Measurements from ENCODE around the gene TMEM42. TPM values are rescaled to one million over a fixed set of nuclear protein-coding genes. Genes with fewer than 3 reads are reported as not detected.
"Not testable (repeated sequence)": the region's sequence is repeated elsewhere in the genome, so short reads cannot be mapped to it uniquely, and the experiment has no call there.

TMEM42 gene
- 1 to 10 TPM; 9.3 to 9.7 TPM for total RNA-seq

DNA sequence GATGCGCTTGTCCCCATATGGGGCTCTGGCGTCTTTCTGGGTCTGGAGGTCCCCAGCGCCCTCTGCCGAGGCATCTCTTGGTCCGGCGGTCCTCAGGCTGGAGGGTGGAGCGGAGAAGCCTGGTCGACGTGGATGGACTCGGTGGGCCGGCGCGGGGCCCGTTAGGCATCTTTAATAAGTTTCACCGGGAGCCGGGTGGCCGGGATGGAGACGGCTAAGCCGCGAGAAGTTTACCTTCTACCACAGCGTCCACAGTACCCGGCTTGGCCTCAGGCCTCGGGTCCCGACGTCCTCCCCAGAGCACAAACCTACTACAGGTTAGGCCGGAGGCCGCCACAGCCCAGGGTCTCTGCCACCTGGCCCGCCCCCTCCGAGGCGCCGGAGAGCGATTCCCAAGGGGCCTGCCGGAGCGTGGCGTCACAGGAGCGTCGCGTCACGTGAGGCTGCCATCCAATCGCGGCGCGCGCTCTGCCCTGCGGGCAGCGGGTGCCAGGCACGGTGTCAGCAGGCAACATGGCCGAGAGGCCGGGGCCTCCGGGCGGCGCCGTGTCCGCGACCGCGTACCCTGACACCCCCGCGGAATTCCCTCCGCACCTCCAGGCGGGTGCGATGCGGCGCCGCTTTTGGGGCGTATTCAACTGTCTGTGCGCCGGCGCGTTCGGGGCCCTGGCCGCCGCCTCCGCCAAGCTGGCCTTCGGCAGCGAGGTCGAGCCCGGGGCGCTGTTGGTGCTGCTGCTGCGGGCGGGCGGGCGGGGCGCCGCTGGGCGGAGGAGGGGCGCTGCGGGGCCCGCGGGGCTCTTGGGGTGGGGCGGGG, at the start of gene TMEM42:
TSS of gene TMEM42 (plus strand) at position 501 of the 814 bp plus-strand sequence. CDS start at position 514, 13 bp downstream.
- H3K36me3 Mint-ChIP-seq (ENCODE audit: low read depth) = peaks cover 14% of the 10 kb centered on the region
- H3K4me3 Mint-ChIP-seq = peak within 1 kb of the TSS; percentile 84
- H3K27me3 Mint-ChIP-seq = no peaks in the 10 kb centered on the region
- peak; percentile 88 for DNase-seq
- peak within 1 kb of the TSS; percentile 72 for H3K27ac Mint-ChIP-seq
- H3K9me3 Mint-ChIP-seq = no peaks in the 10 kb centered on the region
- ChIA-PET CTCF (no interaction called here), POLR2A (interaction anchor here (0.9 to 1.0 kb wide), 2 partner anchors 100 to 110 kb away, joined by 3 read pairs; partner anchors contain the start of genes KIAA1143 and KIF15)
- H3K4me1 Mint-ChIP-seq = peaks cover 33% of the 10 kb centered on the region

- DNase-seq = no peak
- CTCF ChIA-PET = no interaction called here
- Mint-ChIP-seq H3K4me3 (no peak overlapping the region), H3K4me1 (no peaks in the 10 kb centered on the region), H3K27ac (no peak overlapping the region), H3K27me3 (no peaks in the 10 kb centered on the region), H3K9me3 (peaks cover 17% of the 10 kb centered on the region), H3K36me3 (ENCODE audit: low read depth) (peaks cover 80% of the 10 kb centered on the region)
- POLR2A ChIA-PET = no interaction called here
Measured at GRCh38 chr3:44814751-44815150, 47.0 kb upstream of the TMEM42 start.

DNA sequence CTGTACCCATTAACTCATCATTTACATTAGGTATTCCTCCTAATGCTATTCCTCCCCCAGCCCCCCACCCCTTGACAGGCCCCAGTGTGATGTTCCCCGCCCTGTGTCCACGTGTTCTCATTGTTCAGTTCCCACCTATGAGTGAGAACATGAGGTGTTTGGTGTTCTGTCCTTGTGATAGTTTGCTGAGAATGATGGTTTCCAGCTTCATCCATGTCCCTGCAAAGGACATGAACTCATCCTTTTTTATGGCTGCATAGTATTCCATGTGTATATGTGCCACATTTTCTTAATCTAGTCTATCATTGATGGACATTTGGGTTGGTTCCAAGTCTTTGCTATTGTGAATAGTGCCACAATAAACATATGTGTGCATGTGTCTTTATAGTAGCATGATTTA, 45.4 kb upstream of the TMEM42 start:
- peaks cover 80% of the 10 kb centered on the region for H3K36me3 Mint-ChIP-seq (ENCODE audit: low read depth)

DNA sequence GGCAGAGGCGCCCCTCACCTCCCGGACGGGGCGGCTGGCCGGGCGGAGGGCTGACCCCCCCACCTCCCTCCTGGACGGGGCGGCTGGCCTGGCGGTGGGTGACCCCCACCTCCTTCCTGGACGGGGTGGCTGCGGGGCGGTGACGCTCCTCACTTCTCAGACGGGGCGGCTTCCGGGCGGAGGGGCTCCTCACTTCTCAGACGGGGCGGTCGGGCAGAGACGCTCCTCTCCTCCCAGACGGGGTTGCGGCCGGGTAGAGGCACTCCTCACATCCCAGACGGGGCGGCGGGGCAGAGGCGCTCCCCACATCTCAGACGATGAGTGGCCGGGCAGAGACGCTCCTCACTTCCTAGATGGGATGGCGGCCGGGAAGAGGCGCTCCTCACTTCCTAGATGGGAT, 40.5 kb upstream of the TMEM42 start:
- DNase-seq, POLR2A ChIA-PET, H3K27me3 Mint-ChIP-seq, H3K4me1 Mint-ChIP-seq, CTCF ChIA-PET, H3K4me3 Mint-ChIP-seq, H3K27ac Mint-ChIP-seq: not testable (repeated sequence)
- H3K9me3 Mint-ChIP-seq = peaks cover 24% of the 10 kb centered on the region
- peaks cover 87% of the 10 kb centered on the region for H3K36me3 Mint-ChIP-seq (ENCODE audit: low read depth)

More for the DNA sequence above, 45.4 kb upstream of the TMEM42 start:
- H3K4me1 Mint-ChIP-seq, POLR2A ChIA-PET, CTCF ChIA-PET, DNase-seq, H3K27ac Mint-ChIP-seq, H3K4me3 Mint-ChIP-seq, H3K27me3 Mint-ChIP-seq: not testable (repeated sequence)
- peaks cover 20% of the 10 kb centered on the region for H3K9me3 Mint-ChIP-seq

DNA sequence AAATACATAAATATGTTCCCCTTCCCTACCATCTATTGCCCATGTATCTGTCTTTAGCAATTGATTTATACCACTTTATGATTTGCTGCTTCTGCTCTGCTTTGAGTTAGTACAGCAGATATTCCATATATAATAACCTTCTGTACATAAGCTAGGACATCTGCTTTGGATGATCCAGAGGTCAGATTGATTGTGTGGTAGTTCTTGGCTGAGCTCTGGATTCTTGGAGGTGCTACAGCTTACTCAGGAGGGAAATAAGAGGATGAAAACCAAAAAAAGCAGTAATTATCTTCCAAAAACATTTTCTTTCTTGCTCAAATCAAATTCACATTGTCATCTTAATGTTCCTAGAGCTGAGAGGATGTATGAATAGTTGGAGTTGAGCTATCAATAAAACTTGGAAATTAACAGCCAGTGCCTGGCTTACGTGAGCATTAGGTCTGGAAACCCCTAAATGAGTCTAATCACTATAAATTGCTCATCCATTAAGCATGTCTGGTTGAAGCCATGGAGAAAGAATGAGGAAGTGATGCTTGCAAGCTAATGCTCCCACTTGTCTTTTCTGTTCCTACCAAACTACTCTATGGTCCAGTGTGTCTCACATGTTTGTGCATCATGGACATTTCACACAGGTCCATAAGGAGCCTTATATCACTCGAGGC, 36.3 kb upstream of the TMEM42 start:
- peaks cover 1% of the 10 kb centered on the region for H3K4me1 Mint-ChIP-seq
- H3K4me3 Mint-ChIP-seq = no peak overlapping the region
- H3K27me3 Mint-ChIP-seq = no peaks in the 10 kb centered on the region
- ChIA-PET CTCF (no interaction called here), POLR2A (no interaction called here)
- peaks cover 78% of the 10 kb centered on the region for H3K36me3 Mint-ChIP-seq (ENCODE audit: low read depth)
- no peak overlapping the region for H3K27ac Mint-ChIP-seq
- H3K9me3 Mint-ChIP-seq = peaks cover 5% of the 10 kb centered on the region
- no peak for DNase-seq

GRCh38 chr3:44827196-44827595, 34.5 kb upstream of the TMEM42 start:
- Mint-ChIP-seq H3K36me3 (ENCODE audit: low read depth) (peaks cover 82% of the 10 kb centered on the region), H3K4me1 (peaks cover 1% of the 10 kb centered on the region), H3K4me3 (no peak overlapping the region), H3K27ac (no peak overlapping the region), H3K9me3 (peaks cover 4% of the 10 kb centered on the region), H3K27me3 (no peaks in the 10 kb centered on the region)
- DNase-seq = no peak
- POLR2A ChIA-PET = no interaction called here
- CTCF ChIA-PET = no interaction called here

DNA sequence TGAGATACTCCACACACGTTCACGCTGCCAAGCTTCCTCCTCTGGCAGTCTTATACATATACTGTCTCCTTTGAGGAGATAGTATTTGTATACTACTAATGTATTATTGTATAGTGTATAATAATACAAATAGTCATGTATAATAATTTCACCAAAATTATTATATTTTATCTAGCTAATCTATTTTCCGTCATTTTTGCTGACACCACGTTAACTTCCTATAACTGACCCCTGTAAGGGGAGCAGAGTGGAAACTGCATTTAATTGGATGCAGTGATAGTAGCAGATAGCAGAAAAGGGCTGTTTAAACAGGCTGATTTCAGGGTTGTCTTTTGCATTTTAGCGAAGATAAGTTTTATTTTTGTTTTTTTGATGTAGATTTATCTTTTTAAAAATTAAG, 30.5 kb upstream of the TMEM42 start:
- POLR2A ChIA-PET = interaction anchor here (2.1 kb wide), 1 partner anchor 69 kb away, joined by 9 read pairs; the partner anchor contains the start of genes KIAA1143 and KIF15
- CTCF ChIA-PET = no interaction called here
- Mint-ChIP-seq H3K27me3 (no peaks in the 10 kb centered on the region), H3K4me1 (no peaks in the 10 kb centered on the region), H3K36me3 (ENCODE audit: low read depth) (peaks cover 73% of the 10 kb centered on the region), H3K27ac (no peak overlapping the region), H3K4me3 (no peak overlapping the region), H3K9me3 (peaks cover 3% of the 10 kb centered on the region)
- no peak for DNase-seq

DNA sequence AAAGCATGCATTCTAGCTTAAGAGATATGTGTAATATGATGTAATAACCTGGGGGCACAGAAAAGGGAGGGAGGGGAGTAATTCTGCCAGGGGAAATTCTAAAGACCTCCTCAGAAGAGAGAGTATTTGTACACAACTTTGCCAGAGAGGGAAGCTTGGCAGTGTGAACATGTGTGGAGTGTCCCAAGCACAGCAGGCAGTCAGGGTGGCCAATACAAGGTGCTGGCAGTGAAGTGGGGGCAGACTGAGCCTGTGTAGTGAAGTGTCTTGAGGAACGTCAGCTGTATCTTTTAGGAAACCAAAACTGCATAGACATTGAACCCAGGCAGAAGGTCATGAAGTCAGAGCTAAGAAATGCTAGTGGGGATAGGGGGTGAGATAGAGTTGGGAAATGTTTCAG, 29.7 kb upstream of the TMEM42 start:
- H3K27me3 Mint-ChIP-seq = no peaks in the 10 kb centered on the region
- no peak for DNase-seq
- H3K9me3 Mint-ChIP-seq = peaks cover 11% of the 10 kb centered on the region
- H3K4me3 Mint-ChIP-seq = no peak overlapping the region
- CTCF ChIA-PET = no interaction called here
- POLR2A ChIA-PET = interaction anchor here (2.1 kb wide), 1 partner anchor 70 kb away, joined by 9 read pairs; the partner anchor contains the start of genes KIAA1143 and KIF15
- H3K36me3 Mint-ChIP-seq (ENCODE audit: low read depth) = peaks cover 73% of the 10 kb centered on the region
- H3K27ac Mint-ChIP-seq = no peak overlapping the region
- H3K4me1 Mint-ChIP-seq = no peaks in the 10 kb centered on the region

GRCh38 chr3:44832965-44833364, 28.7 kb upstream of the TMEM42 start:
- CTCF ChIA-PET = interaction anchor here (0.5 kb wide), 1 partner anchor 33 kb away, joined by 3 read pairs; no protein-coding TSS in a partner anchor
- POLR2A ChIA-PET = no interaction called here

DNA sequence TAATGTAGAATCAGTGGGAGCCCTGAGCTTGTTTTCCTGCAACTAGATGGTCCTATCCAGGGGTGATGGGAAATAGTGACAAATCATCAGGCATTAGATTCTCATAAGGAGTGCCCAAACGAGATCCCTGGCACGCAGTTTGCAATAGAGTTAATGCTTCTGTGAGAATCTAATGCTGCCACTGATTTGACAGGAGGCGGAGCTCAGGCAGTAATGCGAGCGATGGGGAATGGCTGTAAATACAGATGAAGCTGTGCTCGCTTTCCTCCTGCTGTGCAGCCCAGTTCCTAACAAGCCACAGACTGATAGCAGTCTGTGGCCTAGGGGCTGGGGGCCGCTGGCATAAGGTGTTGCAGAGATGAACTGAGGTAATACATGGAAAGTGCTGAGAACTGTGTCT, 28.3 kb upstream of the TMEM42 start:
- Mint-ChIP-seq H3K36me3 (ENCODE audit: low read depth) (peaks cover 75% of the 10 kb centered on the region), H3K4me3 (no peak overlapping the region), H3K27ac (no peak overlapping the region), H3K27me3 (no peaks in the 10 kb centered on the region), H3K9me3 (peaks cover 13% of the 10 kb centered on the region), H3K4me1 (no peaks in the 10 kb centered on the region)
- no peak for DNase-seq
- ChIA-PET POLR2A (no interaction called here), CTCF (no interaction called here)

More at GRCh38 chr3:44832965-44833364, 28.7 kb upstream of the TMEM42 start:
- Mint-ChIP-seq H3K4me3 (no peak overlapping the region), H3K4me1 (no peaks in the 10 kb centered on the region), H3K9me3 (peaks cover 13% of the 10 kb centered on the region), H3K27ac (no peak overlapping the region), H3K36me3 (ENCODE audit: low read depth) (peaks cover 75% of the 10 kb centered on the region), H3K27me3 (no peaks in the 10 kb centered on the region)
- no peak for DNase-seq

DNA sequence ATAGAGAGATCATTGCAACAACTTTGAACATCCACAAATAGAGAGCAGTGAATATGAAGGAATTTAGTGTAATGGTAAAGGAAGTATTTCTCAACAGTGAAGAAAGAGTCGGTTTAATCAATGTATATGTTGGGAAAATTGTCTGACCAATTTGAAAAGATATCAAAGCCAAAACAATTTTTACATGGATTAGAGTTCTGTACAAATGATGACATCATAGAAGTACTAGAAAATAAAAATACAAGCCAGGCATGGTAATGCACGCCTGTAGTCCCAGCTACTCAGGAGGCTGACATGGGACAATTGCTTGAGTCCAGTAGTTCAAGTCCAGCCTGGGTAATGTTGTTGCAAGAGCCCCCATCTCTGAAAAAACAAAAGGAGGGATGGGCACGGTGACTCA, 26.0 kb upstream of the TMEM42 start:
- Mint-ChIP-seq H3K27ac (no peak overlapping the region), H3K4me3 (no peak overlapping the region), H3K36me3 (ENCODE audit: low read depth) (peaks cover 78% of the 10 kb centered on the region), H3K27me3 (no peaks in the 10 kb centered on the region), H3K9me3 (peaks cover 13% of the 10 kb centered on the region), H3K4me1 (no peaks in the 10 kb centered on the region)
- no peak for DNase-seq
- CTCF ChIA-PET = no interaction called here
- POLR2A ChIA-PET = no interaction called here

- Mint-ChIP-seq H3K4me1 (no peaks in the 10 kb centered on the region), H3K36me3 (ENCODE audit: low read depth) (peaks cover 82% of the 10 kb centered on the region), H3K27ac (no peak overlapping the region), H3K27me3 (no peaks in the 10 kb centered on the region), H3K4me3 (no peak overlapping the region), H3K9me3 (no peaks in the 10 kb centered on the region)
- POLR2A ChIA-PET = no interaction called here
- CTCF ChIA-PET = no interaction called here
- DNase-seq = no peak
Measured at GRCh38 chr3:44842376-44842775, 19.3 kb upstream of the TMEM42 start.

DNA sequence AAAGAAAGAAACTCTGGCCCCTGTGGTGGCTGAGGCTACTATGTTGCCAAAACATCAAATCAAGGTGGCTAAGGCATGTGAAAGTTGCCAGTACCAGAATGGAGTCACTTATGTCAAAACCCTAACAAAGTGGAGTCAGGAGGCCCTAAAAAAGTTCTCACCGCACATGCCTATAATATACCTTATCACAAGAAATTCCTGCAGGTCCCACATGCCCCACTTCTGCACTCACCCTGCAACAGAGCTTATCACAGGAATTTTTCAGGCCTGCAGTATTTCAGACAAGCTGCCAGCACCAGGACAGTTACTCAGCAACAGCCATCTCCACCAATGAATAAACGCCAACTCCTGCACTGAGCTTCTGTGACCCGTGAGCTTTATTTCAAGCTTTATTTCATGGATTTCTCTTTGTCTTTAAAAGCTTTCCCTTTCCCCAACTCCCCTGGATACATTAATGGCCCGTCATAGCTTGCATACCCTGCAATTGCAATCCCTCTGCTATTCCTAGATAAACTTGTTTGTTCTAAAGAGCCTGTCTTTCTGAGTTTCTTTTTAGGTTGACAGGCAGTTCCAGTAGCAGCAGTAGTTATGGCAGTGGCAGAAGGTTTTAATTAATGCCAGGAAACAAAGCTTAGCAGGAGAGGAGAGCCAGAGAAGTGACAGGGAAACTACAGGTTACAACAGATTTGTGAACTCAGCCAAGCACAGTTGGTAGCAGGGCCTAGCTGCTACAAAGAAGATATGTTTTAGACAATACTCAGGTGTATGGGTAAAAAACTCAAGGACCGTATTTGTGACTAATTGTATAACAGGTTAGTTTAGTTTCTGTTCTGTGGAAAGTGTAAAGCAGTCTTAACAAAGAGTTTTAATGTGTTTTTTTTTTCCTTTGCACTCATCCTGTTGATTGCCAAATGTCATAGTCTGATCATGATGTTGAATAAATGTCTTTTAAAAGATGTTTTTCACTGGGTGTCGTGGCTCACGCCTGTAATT, 15.9 kb upstream of the TMEM42 start:
- Mint-ChIP-seq H3K36me3 (ENCODE audit: low read depth) (peaks cover 66% of the 10 kb centered on the region), H3K4me3 (no peak overlapping the region), H3K9me3 (no peaks in the 10 kb centered on the region), H3K27me3 (no peaks in the 10 kb centered on the region), H3K4me1 (no peaks in the 10 kb centered on the region), H3K27ac (no peak overlapping the region)
- CTCF ChIA-PET = no interaction called here
- POLR2A ChIA-PET = no interaction called here
- no peak for DNase-seq
